ENCODE results near the gene HIBADH. TPM values are rescaled to one million over a fixed set of nuclear protein-coding genes. Genes with fewer than 3 reads are reported as not detected.
"Not testable (repeated sequence)": the region's sequence is repeated elsewhere in the genome, so short reads cannot be mapped to it uniquely, and the experiment has no call there.

Gene HIBADH
- total RNA-seq, 2 donors from 2014 or later, result 21.7 to 30.7 TPM

DNA sequence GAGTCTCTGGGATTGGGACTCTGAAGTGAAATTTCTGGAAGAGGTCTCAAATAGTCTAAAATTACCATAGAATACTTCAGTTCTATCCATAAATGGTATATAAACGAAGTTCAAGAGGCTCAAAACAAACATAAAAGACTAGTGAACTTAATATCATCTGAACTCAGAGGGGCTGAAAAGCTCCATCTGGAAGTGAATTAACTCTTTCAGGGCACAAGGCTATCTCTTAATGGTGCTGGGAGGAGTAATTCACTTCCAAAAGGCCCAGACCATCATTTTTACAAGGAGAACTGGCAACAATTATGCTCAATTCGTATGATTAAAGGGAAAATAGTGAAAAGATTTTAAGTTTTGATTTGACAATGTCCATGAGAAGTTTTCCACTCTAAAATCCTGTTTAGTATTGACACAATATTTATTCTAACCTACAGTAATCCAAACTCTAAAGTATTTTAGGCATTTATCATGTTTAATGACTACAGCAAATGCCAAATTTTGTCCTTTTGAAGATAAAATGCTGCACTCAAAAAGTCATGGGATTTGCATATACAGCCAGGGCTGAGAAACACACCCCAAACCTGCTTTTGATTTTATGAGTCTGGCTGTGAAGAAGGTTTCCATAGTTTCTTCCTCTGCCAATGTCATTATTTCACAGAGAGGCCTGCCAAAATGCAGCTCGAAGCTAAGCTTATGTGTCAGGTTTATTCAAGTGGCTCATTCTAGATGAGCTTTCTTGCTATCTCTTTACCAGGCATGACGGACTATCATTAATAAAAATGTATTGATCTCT, 143.9 kb downstream of the HIBADH start:
- DNase-seq (ENCODE audit: low spot score) (no peak), ATAC-seq (ENCODE audit: insufficient number of reproducible peaks, low FRiP score, low read depth) (no peak)
- Histone ChIP-seq H3K27ac (no peak overlapping the region), H3K4me3 (no peak overlapping the region), H3K36me3 (no peaks in the 10 kb centered on the region), H3K4me1 (ENCODE audit: control insufficient read depth in 1 of 2, low read depth in 2 of 2) (no peaks in the 10 kb centered on the region), H3K27me3 (replicated peaks; ENCODE audit: insufficient read depth) (no peaks in the 10 kb centered on the region), H3K9me3 (no peaks in the 10 kb centered on the region)
- TF ChIP-seq CTCF (IDR thresholded peaks at IDR 0.05), result no peak

DNA sequence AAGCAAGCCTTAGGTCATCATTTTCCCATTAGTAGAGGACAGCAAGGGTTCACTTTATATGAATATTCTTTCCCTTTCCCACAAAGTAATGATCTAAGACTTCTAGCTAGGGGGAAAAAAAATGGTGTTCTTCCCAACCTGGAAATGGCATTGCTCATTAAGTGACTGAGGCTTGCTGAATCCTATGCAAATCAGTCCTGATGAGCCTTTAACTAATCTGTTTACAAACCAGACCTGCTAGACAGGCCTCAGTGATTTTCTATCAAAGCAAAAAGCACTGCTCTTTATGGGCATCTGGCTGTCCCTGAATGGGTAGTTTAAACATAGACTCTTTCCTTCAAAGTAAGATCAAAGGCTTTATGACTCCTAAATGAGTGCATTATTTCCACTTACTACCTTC, 146.3 kb downstream of the HIBADH start:
- Histone ChIP-seq H3K27ac (no peak overlapping the region), H3K36me3 (no peaks in the 10 kb centered on the region), H3K4me3 (no peak overlapping the region), H3K4me1 (ENCODE audit: control insufficient read depth in 1 of 2, low read depth in 2 of 2) (no peaks in the 10 kb centered on the region), H3K9me3 (no peaks in the 10 kb centered on the region), H3K27me3 (replicated peaks; ENCODE audit: insufficient read depth) (no peaks in the 10 kb centered on the region)
- ATAC-seq (ENCODE audit: insufficient number of reproducible peaks, low FRiP score, low read depth) (no peak), DNase-seq (ENCODE audit: low spot score) (no peak)
- no peak for TF ChIP-seq CTCF (IDR thresholded peaks at IDR 0.05)

DNA sequence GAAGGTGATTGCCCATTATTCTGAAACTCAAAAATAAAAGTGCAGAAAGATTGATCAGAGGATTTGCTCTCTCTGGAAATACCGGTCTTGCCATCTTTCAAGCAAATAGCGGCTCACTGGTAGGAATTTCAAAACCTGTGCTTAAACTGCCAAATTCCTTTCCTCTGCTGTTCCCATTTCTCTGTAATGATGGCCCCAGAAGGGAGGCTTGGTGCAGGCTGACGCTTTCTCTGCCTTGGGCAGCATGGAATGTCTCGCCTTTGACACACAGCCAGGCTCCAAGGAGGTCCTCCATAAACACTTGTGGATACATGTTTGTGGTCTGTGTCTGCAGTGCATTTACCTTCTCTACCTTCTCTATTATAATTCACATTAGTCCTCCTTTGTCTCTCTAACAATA, 146.8 kb downstream of the HIBADH start:
- Histone ChIP-seq H3K36me3 (no peaks in the 10 kb centered on the region), H3K4me3 (no peak overlapping the region), H3K9me3 (no peaks in the 10 kb centered on the region), H3K27ac (no peak overlapping the region), H3K27me3 (replicated peaks; ENCODE audit: insufficient read depth) (no peaks in the 10 kb centered on the region), H3K4me1 (ENCODE audit: control insufficient read depth in 1 of 2, low read depth in 2 of 2) (no peaks in the 10 kb centered on the region)
- DNase-seq (ENCODE audit: low spot score), result no peak
- ATAC-seq (ENCODE audit: insufficient number of reproducible peaks, low FRiP score, low read depth), result no peak
- no peak for TF ChIP-seq CTCF (IDR thresholded peaks at IDR 0.05)

DNA sequence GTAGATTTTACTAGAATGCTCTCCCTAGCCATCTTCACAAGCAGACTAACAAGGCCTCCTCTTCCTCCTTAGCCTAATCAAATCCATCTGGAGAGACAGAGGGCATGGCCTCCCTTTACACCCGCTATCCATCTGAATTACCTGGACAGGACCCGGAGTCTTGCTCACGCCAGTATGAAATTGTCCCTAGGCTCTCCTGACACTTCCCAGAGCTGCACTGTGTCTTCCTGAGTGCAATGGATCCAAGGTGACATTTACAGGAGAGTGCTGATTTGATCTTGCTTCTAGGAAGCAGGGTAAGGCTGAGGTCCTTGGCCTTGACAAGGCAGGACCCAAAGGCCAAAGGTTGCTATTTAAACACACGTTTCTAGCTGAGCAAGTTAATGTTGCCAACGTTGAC, 147.8 kb downstream of the HIBADH start:
- no peak overlapping the region for H3K4me3 ChIP-seq
- H3K36me3 ChIP-seq, result no peaks in the 10 kb centered on the region

DNA sequence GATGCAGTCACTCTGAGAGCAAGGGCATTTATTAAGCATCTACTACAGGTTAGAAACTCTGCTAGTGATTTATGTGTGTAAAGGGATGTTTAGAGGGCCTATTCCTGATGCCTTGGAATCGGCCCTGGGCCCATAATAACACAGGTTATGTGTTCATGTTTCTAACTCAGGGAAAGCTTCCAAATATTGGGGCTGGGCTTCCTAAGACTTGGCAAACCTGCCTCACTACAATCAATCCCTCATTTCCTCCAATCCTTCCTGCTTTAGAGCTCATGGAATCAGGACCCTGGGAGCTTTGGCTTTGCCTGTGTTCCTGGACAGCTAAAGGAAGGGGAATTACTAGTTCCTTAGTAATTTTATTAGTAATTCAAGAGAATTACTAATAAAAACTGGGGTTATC, 148.8 kb downstream of the HIBADH start:
- no peak for ATAC-seq (ENCODE audit: insufficient number of reproducible peaks, low FRiP score, low read depth)
- no peaks in the 10 kb centered on the region for H3K27me3 ChIP-seq (replicated peaks; ENCODE audit: insufficient read depth)
- no peak overlapping the region for H3K4me3 ChIP-seq
- H3K4me1 ChIP-seq (ENCODE audit: control insufficient read depth in 1 of 2, low read depth in 2 of 2), result no peaks in the 10 kb centered on the region
- TF ChIP-seq CTCF (IDR thresholded peaks at IDR 0.05), result no peak
- no peaks in the 10 kb centered on the region for H3K36me3 ChIP-seq
- no peak for DNase-seq (ENCODE audit: low spot score)
- H3K27ac ChIP-seq, result no peak overlapping the region
- H3K9me3 ChIP-seq, result no peaks in the 10 kb centered on the region

More for the DNA sequence above, 147.8 kb downstream of the HIBADH start:
- Histone ChIP-seq H3K9me3 (no peaks in the 10 kb centered on the region), H3K4me1 (ENCODE audit: control insufficient read depth in 1 of 2, low read depth in 2 of 2) (no peaks in the 10 kb centered on the region), H3K27me3 (replicated peaks; ENCODE audit: insufficient read depth) (no peaks in the 10 kb centered on the region), H3K27ac (no peak overlapping the region)
- no peak for ATAC-seq (ENCODE audit: insufficient number of reproducible peaks, low FRiP score, low read depth)
- no peak for DNase-seq (ENCODE audit: low spot score)
- no peak for TF ChIP-seq CTCF (IDR thresholded peaks at IDR 0.05)

- not testable (repeated sequence) for H3K4me3 ChIP-seq; H3K4me1 ChIP-seq (ENCODE audit: control insufficient read depth in 1 of 2, low read depth in 2 of 2); ATAC-seq (ENCODE audit: insufficient number of reproducible peaks, low FRiP score, low read depth); DNase-seq (ENCODE audit: low spot score); H3K27me3 ChIP-seq (replicated peaks; ENCODE audit: insufficient read depth); H3K36me3 ChIP-seq; H3K9me3 ChIP-seq; H3K27ac ChIP-seq
These were observed 151.3 kb downstream of the HIBADH start for GRCh38 chr7:27511370-27511769.

Data from thoracic aorta (tissue), 2 donors.